Stomach (tissue), 4 donors: ENCODE measurements around the gene SYTL5.

Source experiments
- CTCF ChIP-seq, 7 experiments: fragments of 450-650 bp in 4 of 7; fragments of 200-600 bp in 3 of 7; sonication (generic) in 3 of 7; IDR thresholded peaks; one replicate each; pipeline ENCODE4 v1.5.1; 2016 to 2019; ENCODE audit warnings: antibody characterized with exemption in 7 of 7, control low read depth in 2 of 7, mild to moderate bottlenecking in 1 of 7
- POLR2A ChIP-seq, 4 donors: fragments of 450-650 bp; IDR thresholded peaks; one replicate each; pipeline ENCODE4 v1.6.1; 2016; ENCODE audit warnings: antibody characterized with exemption in 4 of 4, control low read depth in 2 of 4, mild to moderate bottlenecking in 1 of 4, moderate library complexity in 1 of 4
- POLR2AphosphoS5 ChIP-seq, 3 donors: sonication (generic); formaldehyde crosslinking; IDR thresholded peaks; one replicate each; pipeline ENCODE4 v1.6.1; 2016; ENCODE audit warnings: antibody characterized with exemption in 3 of 3

GRCh38 chrX:38048886-38049285 lies 42.5 kb downstream of the SYTL5 start:
- TF ChIP-seq CTCF (IDR thresholded peaks at IDR 0.05) (no peak), POLR2AphosphoS5 (IDR thresholded peaks at IDR 0.05) (no peak), POLR2A (IDR thresholded peaks at IDR 0.05) (no peak)
